NCI-H1930 (cell line): ENCODE measurements around the gene NPRL2.

Source experiments
- DNase-seq, 2 experiments: peaks; one replicate each; lab custom pipeline; 2025; lab: John Stamatoyannopoulos, UW

NPRL2 gene

GRCh38 chr3:50373146-50374051 is 22.8 kb upstream of the NPRL2 start:
- DNase-seq: no peak

DNA sequence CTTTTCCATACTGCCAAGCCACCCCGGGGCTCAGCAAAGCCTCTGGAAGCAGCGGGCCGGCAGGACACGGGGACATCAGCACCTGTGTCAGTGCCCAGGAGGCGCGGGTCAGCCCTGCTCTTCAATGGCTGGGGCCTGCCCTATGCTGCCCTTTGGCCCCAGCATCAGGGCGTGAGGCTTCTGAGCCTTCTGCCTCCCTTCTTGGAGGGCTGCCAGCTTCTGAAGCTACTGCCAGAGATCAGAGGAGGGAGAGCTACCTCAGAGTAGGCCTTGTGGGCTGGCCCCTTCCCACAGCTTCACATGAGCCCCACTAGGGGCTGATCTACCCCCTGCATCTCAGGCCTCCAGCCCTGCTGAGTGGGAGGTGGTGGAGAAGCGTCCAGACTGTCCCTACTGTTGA is 21.8 kb upstream of the NPRL2 start:
- no peak for DNase-seq

DNA sequence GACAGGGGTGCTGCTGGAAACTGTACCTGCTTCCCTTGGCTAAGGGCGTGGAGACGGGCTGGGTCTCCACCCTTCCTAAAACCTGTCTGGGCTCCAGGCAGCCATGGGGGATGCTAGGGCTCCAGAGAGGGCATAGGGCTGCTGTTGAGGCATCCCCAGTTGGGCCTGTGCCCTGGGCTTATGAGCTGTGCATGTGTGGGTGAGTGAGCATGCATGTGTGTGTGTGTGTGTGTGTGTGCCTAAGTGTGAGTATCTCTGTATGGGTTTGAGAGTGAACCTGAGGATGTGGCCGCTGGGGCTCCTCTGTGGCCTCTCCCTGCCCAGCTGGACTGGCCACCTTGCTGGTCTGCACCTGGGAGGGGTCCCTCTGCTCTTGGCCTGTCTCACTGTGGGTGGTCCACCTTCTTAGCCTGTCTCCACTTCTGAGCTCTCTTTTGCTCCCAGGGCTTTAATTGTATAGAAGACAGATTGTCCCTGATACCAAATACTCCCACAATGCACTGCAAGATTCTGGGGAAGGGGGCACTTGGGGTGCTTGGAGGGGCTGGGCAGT is 20.6 kb upstream of the NPRL2 start:
- no peak for DNase-seq

DNA sequence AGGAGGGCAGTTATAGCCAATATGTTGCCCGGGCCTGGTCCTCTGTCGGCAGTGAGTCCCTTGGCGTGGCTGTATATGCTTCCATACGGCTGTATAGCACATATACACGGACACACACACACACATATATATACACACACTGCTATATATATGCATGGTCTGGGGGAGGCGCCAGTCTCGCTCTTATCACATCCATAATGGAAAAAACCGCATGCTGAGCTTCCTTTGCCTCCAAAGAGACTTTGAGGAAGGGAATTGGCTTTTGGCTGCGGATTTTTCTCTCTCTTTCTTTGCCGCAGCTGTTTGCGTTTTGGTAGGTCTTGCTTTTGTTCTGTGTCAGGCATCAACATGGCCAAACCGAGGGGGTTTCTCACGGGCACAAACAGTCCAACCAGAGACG is 20.0 kb upstream of the NPRL2 start:
- no peak for DNase-seq

GRCh38 chr3:50369012-50369670 is 18.6 kb upstream of the NPRL2 start:
- no peak for DNase-seq

DNA sequence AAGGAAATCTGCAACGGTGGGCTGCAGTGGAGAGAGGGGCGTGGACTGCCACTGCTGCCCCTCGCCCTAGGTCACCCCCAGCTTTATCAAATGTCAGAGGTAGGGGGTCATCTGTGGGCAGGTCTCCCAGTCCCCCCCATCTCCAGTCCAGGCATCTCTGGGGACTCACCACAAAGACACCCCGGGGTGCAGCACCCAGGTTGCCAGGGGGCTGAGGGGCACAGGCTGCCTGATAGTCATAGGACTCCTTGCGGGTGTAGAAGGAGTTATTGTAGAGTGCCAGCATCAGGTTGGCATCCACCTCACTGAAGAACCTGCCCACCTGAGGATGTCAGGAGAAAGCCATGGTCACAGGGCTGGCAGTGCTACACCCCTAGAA is 15.3 kb upstream of the NPRL2 start:
- DNase-seq: no peak

GRCh38 chr3:50365080-50365841 is 14.7 kb upstream of the NPRL2 start:
- DNase-seq: no peak

DNA sequence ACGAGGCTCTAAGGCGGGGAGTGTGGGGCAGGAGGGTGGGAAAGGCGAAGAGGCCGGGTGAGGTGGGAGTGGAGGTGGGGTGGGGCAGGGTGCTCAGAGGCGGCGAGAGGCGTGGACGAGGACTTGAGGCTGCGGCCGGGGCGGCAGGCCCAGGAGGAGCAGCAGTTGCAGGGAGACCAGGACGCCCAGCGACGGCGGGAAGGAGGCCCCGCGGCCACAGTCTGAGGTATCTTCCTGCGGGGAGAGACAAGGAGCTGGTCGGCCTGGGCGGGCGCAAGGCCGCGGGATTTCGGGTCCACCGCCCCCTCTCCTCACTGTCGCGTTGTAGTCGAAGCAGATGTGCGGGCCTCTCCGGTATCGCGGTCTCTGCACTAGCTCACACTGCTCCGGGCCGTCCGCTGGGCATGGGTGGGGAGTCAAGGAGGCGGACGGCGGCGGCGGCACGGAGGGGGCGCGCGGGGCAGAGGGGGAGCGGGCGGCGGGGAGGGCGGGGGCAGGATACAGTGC is 14.1 kb upstream of the NPRL2 start:
- DNase-seq: no peak

GRCh38 chr3:50359760-50360110 is 9.2 kb upstream of the NPRL2 start:
- no peak for DNase-seq

GRCh38 chr3:50358911-50359759 is 8.6 kb upstream of the NPRL2 start, which contains the start of gene TMEM115:
Gene TMEM115 (minus strand): TSS chr3:50359521. CDS start chr3:50359063, 458 bp downstream.
- peak; percentile 90 to 94 for DNase-seq

DNA sequence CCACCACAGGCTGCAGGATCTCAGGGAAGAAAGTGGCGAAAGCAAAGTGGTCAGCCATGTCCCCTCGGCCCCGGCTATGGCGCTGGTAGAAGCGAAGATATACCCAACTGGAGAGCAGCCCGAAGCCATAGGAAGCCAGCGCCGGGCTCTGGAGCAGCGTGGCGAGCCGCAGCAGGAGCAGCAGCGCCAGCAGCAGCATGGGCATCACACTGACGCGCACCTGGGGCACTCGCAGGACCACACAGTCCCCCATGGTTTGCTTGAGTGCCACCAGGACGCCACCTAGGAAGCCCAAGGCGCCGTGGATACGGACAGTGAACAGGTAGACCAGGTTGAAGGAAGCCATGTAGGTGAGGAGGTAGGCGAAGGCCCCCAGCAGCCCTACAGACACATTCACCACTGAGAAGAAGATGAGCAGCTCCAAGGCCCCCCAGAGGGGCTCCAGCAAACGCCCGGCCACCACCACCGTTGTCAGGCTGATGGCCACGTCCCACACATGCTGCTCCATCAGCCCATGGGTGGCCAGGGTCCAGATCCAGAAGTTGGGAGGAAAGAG is 7.9 kb upstream of the NPRL2 start:
- DNase-seq: no peak

DNA sequence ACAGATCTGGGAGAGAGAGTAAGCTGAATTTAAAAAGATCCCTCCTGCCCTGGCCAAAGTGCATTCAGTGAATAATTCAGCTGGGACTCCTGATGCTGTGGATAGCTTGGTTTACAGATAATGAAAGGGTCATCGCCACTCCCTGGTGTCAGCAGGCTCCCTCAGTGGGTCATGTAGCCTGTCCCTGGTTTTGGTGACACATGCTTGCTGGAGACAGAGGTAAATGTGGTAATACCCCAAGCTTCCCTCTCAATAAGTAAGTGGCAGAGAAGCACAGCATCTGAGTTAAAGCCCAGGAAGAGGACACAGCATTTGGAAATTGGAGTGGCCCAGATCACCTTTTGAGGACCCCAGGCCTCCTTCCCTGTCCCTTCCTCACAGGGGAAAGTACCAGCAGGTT is 6.9 kb upstream of the NPRL2 start:
- no peak for DNase-seq

GRCh38 chr3:50356553-50356952 is 6.0 kb upstream of the NPRL2 start:
- no peak for DNase-seq

DNA sequence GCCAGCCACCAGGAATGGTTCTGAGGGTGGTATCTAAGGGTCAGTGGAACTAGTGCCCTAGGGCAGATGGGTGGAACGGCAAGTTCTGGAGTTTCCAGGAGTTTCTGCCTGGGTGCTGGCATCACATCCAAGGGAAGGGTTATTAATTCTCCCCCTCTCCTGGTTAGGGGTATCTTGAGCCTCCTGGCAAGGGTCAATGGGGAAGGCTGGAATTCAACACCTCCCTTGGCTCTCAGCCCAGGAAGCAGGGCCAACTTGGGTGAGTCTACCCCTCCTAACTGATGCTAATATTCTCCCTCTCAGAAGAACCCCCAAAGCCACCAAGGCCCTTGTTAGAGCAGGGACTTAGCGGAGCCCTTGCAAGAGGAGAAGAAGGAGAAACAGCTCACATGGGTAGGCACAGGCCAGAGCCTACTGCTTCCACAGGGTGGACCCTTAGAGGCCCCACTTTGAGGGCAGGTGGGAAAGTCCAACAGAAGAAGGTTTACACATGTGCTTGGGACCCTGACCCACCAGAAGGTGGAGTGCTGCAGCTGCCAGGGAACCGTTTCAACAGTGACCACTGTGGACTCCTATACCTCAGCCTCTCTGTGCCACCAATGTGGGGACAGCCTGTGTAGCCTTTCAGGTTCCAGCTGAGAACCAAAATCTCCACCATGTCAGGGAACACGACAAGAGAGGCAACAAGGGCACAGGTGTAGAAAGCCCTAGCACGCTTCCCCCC is 5.4 kb upstream of the NPRL2 start:
- no peak for DNase-seq

- DNase-seq: no peak
Observed at GRCh38 chr3:50354850-50355249, 4.3 kb upstream of the NPRL2 start.

DNA sequence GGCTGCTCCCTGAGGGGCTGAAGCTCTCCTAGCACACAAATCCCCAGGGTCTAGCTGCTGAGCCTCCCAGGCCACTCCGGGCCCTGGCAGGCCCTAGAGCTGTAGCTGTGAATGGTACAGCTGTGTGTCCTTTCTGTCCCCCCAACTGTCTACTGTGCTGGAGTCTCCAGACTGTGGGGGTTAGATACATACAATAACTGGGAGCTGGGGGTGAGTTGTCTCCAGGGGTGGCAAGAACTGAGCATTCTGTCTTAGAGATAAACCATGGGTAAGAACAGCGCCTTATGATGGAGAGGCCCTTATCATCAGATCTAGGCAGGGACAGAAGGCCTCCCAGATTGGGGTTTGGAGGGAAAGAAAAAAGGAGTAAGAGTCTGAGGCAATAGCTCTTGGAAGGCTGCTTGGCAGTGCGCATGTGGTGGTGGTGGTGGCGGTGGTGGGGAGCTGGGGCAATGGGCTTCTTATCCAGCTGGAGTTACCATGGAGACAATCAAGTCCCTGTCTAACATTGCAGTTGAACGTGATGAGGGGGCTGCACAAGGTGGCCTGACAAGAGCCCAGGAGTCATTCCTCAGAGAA is 3.7 kb upstream of the NPRL2 start:
- DNase-seq: no peak

DNA sequence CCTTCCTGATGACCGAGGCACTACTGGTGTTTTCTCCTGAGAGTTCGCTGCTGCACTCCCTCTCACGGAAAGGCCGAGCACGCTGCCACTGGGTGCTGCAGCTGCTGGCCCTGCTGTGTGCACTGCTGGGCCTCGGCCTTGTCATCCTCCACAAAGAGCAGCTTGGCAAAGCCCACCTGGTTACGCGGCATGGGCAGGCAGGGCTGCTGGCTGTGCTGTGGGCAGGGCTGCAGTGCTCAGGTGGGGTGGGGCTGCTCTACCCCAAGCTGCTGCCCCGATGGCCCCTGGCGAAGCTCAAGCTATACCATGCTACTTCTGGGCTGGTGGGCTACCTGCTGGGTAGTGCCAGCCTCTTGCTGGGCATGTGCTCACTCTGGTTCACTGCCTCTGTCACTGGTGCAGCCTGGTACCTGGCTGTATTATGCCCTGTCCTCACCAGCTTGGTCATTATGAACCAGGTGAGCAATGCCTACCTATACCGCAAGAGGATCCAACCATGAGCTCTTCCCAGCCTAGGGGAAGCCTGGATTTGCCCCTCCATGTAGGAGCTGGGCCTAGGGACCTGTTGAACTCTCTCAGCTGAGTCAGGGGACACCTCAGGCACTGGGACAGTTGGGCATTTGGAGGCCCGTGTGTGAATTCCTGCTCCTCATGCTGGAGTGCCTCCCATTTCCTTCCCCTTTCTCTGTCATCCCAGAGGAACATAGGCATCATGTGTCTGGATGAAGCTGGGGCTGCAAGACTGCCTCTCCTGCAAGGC is 2.9 kb upstream of the NPRL2 start:
- DNase-seq: no peak

- DNase-seq: no peak
Observed at GRCh38 chr3:50352781-50353180, 2.2 kb upstream of the NPRL2 start.

GRCh38 chr3:50351323-50351697 is 735 bp upstream of the NPRL2 start:
- DNase-seq: no peak
